Measurements from ENCODE around the gene SERPINF2. TPM values are rescaled to one million over a fixed set of nuclear protein-coding genes. Genes with fewer than 3 reads are reported as not detected.
"Not testable (repeated sequence)": the region's sequence is repeated elsewhere in the genome, so short reads cannot be mapped to it uniquely, and the experiment has no call there.

SERPINF2 gene
- total and polyA plus RNA-seq, 4 donors = 13.7 to 78.9 (median 58.0) TPM

DNA sequence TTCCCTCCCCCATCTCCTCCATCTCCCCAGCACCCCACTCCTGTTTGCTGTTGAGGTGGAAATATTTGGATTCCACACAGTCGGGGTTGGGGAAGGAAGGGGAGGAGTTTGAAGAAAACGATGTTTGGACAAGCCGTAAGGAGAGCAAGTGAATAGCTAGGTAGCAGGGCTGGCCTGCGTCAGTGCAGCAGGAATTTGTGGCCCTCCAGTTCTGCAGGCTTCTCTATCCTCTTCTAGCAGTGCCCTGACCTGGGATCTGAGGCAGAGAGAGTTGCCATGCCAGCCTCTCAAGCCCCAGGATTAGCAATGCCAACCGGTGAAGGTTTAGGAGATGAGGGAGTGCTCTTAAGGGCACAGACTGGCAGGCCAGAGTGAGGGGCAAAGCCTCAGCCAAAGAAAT, 45.0 kb upstream of the SERPINF2 start:
- Histone ChIP-seq H3K36me3 (ENCODE audit: control insufficient read depth in 4 of 4, insufficient read depth in 4 of 4, low read length in 4 of 4) (no peaks in the 10 kb centered on the region), H3K9ac (ENCODE audit: insufficient read depth in 1 of 2, low read length in 2 of 2) (no peak overlapping the region), H3K27ac (ENCODE audit: low read depth in 1 of 2, low read length in 1 of 2) (peak overlapping the region in 1 of 2 donors; percentile 68), H3K4me1 (ENCODE audit: control insufficient read depth in 5 of 5, insufficient read depth in 5 of 5, low read length in 5 of 5) (no peaks in the 10 kb centered on the region), H3K9me3 (ENCODE audit: control insufficient read depth in 4 of 4, insufficient read depth in 3 of 4, low read length in 3 of 4) (no peaks in the 10 kb centered on the region), H3K4me3 (no peak overlapping the region), H3K27me3 (ENCODE audit: control insufficient read depth in 3 of 3, insufficient read depth in 3 of 3, low read length in 2 of 3) (no peaks in the 10 kb centered on the region)
- DNase-seq = peak; percentile 36 to 61 (median 60)
- WGBS, 2 donors = 30 to 42% methylated on average over 5 of the region's 5 CpGs
- TF ChIP-seq, protein P1, sequence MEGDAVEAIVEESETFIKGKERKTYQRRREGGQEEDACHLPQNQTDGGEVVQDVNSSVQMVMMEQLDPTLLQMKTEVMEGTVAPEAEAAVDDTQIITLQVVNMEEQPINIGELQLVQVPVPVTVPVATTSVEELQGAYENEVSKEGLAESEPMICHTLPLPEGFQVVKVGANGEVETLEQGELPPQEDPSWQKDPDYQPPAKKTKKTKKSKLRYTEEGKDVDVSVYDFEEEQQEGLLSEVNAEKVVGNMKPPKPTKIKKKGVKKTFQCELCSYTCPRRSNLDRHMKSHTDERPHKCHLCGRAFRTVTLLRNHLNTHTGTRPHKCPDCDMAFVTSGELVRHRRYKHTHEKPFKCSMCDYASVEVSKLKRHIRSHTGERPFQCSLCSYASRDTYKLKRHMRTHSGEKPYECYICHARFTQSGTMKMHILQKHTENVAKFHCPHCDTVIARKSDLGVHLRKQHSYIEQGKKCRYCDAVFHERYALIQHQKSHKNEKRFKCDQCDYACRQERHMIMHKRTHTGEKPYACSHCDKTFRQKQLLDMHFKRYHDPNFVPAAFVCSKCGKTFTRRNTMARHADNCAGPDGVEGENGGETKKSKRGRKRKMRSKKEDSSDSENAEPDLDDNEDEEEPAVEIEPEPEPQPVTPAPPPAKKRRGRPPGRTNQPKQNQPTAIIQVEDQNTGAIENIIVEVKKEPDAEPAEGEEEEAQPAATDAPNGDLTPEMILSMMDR (IDR thresholded peaks at IDR 0.05; ENCODE audit: control extremely low read depth, extremely low read depth) = no peak
- ATAC-seq (ENCODE audit: insufficient read depth, low FRiP score) = peak; percentile 62

DNA sequence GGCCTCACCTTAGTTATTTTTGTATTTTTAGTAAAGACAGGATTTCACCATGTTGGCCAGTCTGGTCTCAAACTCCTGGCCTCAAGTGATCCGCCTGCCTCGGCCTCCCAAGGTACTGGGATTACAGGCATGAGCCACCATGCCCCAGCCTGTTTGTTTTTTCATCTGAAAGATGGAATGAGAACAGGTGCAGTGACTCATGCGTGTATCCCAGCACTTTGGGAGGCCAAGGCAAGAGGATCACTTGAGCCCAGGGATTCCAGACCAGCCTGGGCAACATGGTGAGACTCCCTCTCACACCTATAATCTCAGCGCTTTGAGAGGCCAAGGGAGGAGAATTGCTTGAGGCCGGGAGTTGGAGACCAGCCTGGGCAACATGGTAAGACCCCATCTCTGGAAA, 42.8 kb upstream of the SERPINF2 start:
- H3K27ac ChIP-seq (ENCODE audit: low read depth in 1 of 2, low read length in 1 of 2); H3K9me3 ChIP-seq (ENCODE audit: control insufficient read depth in 4 of 4, insufficient read depth in 3 of 4, low read length in 3 of 4); ATAC-seq (ENCODE audit: insufficient read depth, low FRiP score); H3K9ac ChIP-seq (ENCODE audit: insufficient read depth in 1 of 2, low read length in 2 of 2); H3K27me3 ChIP-seq (ENCODE audit: control insufficient read depth in 3 of 3, insufficient read depth in 3 of 3, low read length in 2 of 3); H3K4me1 ChIP-seq (ENCODE audit: control insufficient read depth in 5 of 5, insufficient read depth in 5 of 5, low read length in 5 of 5); H3K36me3 ChIP-seq (ENCODE audit: control insufficient read depth in 4 of 4, insufficient read depth in 4 of 4, low read length in 4 of 4); DNase-seq; H3K4me3 ChIP-seq: not testable (repeated sequence)
- WGBS, 2 donors = 88 to 94% methylated on average over 5 of the region's 5 CpGs

DNA sequence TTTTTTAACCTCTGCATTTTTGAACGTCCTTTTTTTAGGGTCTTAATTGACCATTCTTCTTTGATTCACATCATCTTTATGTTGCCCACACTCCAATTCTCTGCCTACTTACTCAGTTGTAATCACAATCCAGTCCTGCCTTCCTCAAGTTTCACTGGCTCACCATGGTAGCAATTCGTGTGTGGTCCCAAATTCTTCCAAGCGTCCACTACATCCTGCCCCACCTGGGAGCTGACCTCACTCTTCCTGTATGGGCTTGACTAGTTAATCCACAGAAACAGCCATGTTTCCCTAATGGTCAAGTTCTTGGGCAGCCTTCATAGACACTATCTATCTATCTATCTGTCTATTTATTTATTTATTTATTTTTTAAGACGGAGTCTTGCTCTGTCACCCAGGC, 39.6 kb upstream of the SERPINF2 start:
- ATAC-seq (ENCODE audit: insufficient read depth, low FRiP score) (no peak), DNase-seq (no peak)
- Histone ChIP-seq H3K4me3 (no peak overlapping the region), H3K9me3 (ENCODE audit: control insufficient read depth in 4 of 4, insufficient read depth in 3 of 4, low read length in 3 of 4) (no peaks in the 10 kb centered on the region), H3K27me3 (ENCODE audit: control insufficient read depth in 3 of 3, insufficient read depth in 3 of 3, low read length in 2 of 3) (no peaks in the 10 kb centered on the region), H3K27ac (ENCODE audit: low read depth in 1 of 2, low read length in 1 of 2) (no peak overlapping the region), H3K36me3 (ENCODE audit: control insufficient read depth in 4 of 4, insufficient read depth in 4 of 4, low read length in 4 of 4) (peaks cover 0 to 5% (median 2%) of the 10 kb centered on the region in 4 donors), H3K9ac (ENCODE audit: insufficient read depth in 1 of 2, low read length in 2 of 2) (no peak overlapping the region), H3K4me1 (ENCODE audit: control insufficient read depth in 5 of 5, insufficient read depth in 5 of 5, low read length in 5 of 5) (no peaks in the 10 kb centered on the region)
- TF ChIP-seq, protein P1 (IDR thresholded peaks at IDR 0.05; ENCODE audit: control extremely low read depth, extremely low read depth) = no peak
- 52 to 60% methylated on average over 4 of the region's 4 CpGs for WGBS, 2 donors

DNA sequence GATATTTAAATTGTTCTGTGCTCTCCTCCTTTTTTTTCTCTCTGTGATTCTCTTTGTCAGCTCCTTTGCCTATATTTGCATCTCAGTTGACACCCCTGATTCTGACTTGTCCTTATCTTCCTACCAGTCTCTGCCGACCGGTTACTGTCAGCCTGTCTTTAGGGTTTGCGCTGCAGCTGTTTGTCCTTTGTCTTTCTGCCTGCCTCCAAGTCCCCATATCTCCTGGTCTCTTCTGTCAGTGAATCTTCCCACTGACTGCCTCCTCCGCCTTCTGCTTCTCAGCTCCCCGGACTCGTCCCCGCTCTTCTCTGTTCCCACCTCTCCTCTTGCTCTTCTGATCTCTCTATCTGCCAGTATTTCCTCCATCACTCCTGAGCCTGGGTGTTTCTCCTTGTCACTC, 37.7 kb upstream of the SERPINF2 start:
- Histone ChIP-seq H3K9me3 (ENCODE audit: control insufficient read depth in 4 of 4, insufficient read depth in 3 of 4, low read length in 3 of 4) (no peaks in the 10 kb centered on the region), H3K36me3 (ENCODE audit: control insufficient read depth in 4 of 4, insufficient read depth in 4 of 4, low read length in 4 of 4) (peaks cover 0 to 5% (median 2%) of the 10 kb centered on the region in 4 donors), H3K27ac (ENCODE audit: low read depth in 1 of 2, low read length in 1 of 2) (no peak overlapping the region), H3K4me1 (ENCODE audit: control insufficient read depth in 5 of 5, insufficient read depth in 5 of 5, low read length in 5 of 5) (peaks cover 0 to 4% (median 0%) of the 10 kb centered on the region in 5 donors), H3K27me3 (ENCODE audit: control insufficient read depth in 3 of 3, insufficient read depth in 3 of 3, low read length in 2 of 3) (no peaks in the 10 kb centered on the region), H3K4me3 (no peak overlapping the region), H3K9ac (ENCODE audit: insufficient read depth in 1 of 2, low read length in 2 of 2) (no peak overlapping the region)
- ATAC-seq (ENCODE audit: insufficient read depth, low FRiP score) = no peak
- DNase-seq = no peak
- WGBS, 2 donors = 88 to 93% methylated on average over 7 of the region's 7 CpGs
- TF ChIP-seq, protein P1 (IDR thresholded peaks at IDR 0.05; ENCODE audit: control extremely low read depth, extremely low read depth) = no peak
